Calu3 (cell line): Measurements from ENCODE around the gene F2. TPM values are rescaled to one million over a fixed set of nuclear protein-coding genes. Genes with fewer than 3 reads are reported as not detected.

ENCODE experiments used
- BruUV-seq: library from RNA; stranded (reverse); fragments of 400-500 nt; replicated peaks from 2 replicates; lab custom pipeline; 2021; lab: Mats Ljungman, UMichigan
- CTCF ChIA-PET: fragments of 300-600 bp; sonication (Branson Sonifier 250); formaldehyde crosslinking; loops from one replicate; lab custom pipeline; 2022; ENCODE audit warnings: antibody characterized with exemption; lab: Charles Lee
- DNase-seq: peaks from one replicate; pipeline ENCODE4 v3.0.0; 2022
- H3K27ac Mint-ChIP-seq: one replicate; pipeline ENCODE4 v1.8.0; 2022; ENCODE audit warnings: mixed read lengths; ENCODE audit not compliant: unreplicated experiment
- H3K27me3 Mint-ChIP-seq: one replicate; pipeline ENCODE4 v1.8.0; 2022; ENCODE audit warnings: mixed read lengths; ENCODE audit not compliant: unreplicated experiment
- H3K36me3 Mint-ChIP-seq: one replicate; pipeline ENCODE4 v1.8.0; 2022; ENCODE audit warnings: mild to moderate bottlenecking, moderate library complexity, mixed read lengths; ENCODE audit not compliant: insufficient read depth, unreplicated experiment
- H3K4me1 Mint-ChIP-seq: one replicate; pipeline ENCODE4 v1.8.0; 2022; ENCODE audit warnings: mild to moderate bottlenecking, low read depth, mixed read lengths; ENCODE audit not compliant: unreplicated experiment
- H3K4me3 Mint-ChIP-seq: one replicate; pipeline ENCODE4 v1.8.0; 2022; ENCODE audit warnings: mild to moderate bottlenecking, low read depth, moderate library complexity, mixed read lengths; ENCODE audit not compliant: unreplicated experiment
- H3K9me3 Mint-ChIP-seq: one replicate; pipeline ENCODE4 v1.8.0; 2022; ENCODE audit warnings: low read depth, mixed read lengths; ENCODE audit not compliant: unreplicated experiment
- CTCF ChIP-seq: fragments of 200-600 bp; IDR thresholded peaks from one replicate; pipeline ENCODE4 v1.8.0; 2022; ENCODE audit warnings: antibody characterized with exemption; ENCODE audit not compliant: unreplicated experiment
- intact Hi-C: fragments of 100-400 bp; cut with micrococcal nuclease; formaldehyde crosslinking; loops from one replicate; pipeline ENCODE4 v1.10.0; 2022; ENCODE audit not compliant: unreplicated experiment
- total RNA-seq: library from RNA; stranded (reverse); gene quantifications from 2 replicates; pipeline ENCODE4 v1.2.3, GENCODE V29; 2022

The F2 gene
- total RNA-seq, 1 experiment from 2014 or later: not detected

GRCh38 chr11:46745995-46746394 lies 27.0 kb downstream of the F2 start:
- H3K4me3 Mint-ChIP-seq: no peak overlapping the region
- H3K36me3 Mint-ChIP-seq: peaks cover 56% of the 10 kb centered on the region
- H3K27me3 Mint-ChIP-seq: no peaks in the 10 kb centered on the region
- H3K4me1 Mint-ChIP-seq: no peaks in the 10 kb centered on the region
- intact Hi-C loops: no loop called here
- H3K27ac Mint-ChIP-seq: no peak overlapping the region
- BruUV-seq: no TSS peak
- no peak for TF ChIP-seq CTCF
- H3K9me3 Mint-ChIP-seq: no peaks in the 10 kb centered on the region
- DNase-seq: no peak
- CTCF ChIA-PET: no interaction called here

DNA sequence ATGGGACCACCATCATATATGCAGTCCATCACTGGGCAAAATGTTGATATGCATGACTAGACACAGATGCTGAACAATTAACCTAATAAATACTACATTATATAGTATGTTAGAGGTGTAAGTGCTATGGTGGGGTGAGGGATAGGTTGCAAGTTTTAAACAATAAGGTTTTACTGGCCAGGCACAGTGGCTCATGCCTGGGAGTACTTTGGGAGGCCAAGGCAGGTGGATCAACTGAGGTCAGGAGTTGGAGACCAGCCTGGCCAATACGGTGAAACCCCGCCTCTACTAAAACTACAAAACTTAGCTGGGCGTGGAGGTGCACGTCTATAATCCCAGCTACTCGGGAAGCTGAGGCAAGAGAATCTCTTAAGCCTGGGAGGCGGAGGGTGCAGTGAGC lies 28.1 kb downstream of the F2 start:
- no TSS peak for BruUV-seq
- DNase-seq: no peak
- Mint-ChIP-seq H3K36me3 (peaks cover 44% of the 10 kb centered on the region), H3K4me1 (no peaks in the 10 kb centered on the region), H3K27ac (no peak overlapping the region), H3K9me3 (no peaks in the 10 kb centered on the region), H3K27me3 (no peaks in the 10 kb centered on the region), H3K4me3 (no peak overlapping the region)
- intact Hi-C loops: no loop called here
- CTCF ChIA-PET: no interaction called here
- TF ChIP-seq CTCF: no peak

DNA sequence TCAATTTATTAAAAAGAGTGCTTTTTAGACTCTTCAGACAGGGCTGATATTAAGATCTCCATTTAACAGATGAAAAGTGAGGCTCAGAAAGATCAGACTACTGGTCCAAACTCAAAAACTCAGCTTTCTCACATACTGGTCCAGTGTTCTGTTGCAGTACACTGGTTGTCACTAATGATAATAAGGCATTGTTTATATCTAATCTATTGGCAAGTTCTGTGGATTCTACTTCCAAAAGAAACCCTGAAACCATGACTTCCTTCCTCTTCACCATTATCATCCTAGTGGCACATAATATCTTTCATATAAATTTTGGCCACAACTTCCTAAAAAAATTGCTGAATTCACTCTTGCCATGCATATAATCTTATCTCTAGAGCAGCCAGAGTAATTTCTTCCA lies 36.9 kb downstream of the F2 start:
- Mint-ChIP-seq H3K27me3 (no peaks in the 10 kb centered on the region), H3K27ac (no peak overlapping the region), H3K4me3 (no peak overlapping the region), H3K4me1 (peaks cover 9% of the 10 kb centered on the region), H3K36me3 (peaks cover 51% of the 10 kb centered on the region), H3K9me3 (no peaks in the 10 kb centered on the region)
- CTCF ChIA-PET: no interaction called here
- no TSS peak for BruUV-seq
- DNase-seq: no peak
- TF ChIP-seq CTCF: no peak
- intact Hi-C loops: no loop called here

GRCh38 chr11:46759196-46759595 lies 40.2 kb downstream of the F2 start:
- intact Hi-C loops: no loop called here
- BruUV-seq: no TSS peak

More at GRCh38 chr11:46759196-46759595, 40.2 kb downstream of the F2 start:
- no peak for DNase-seq
- CTCF ChIA-PET: interaction anchor here (0.7 kb wide), 1 partner anchor 9 kb away, joined by 4 read pairs; no protein-coding TSS in a partner anchor
- no peak for TF ChIP-seq CTCF
- H3K9me3 Mint-ChIP-seq: no peaks in the 10 kb centered on the region
- no peaks in the 10 kb centered on the region for H3K27me3 Mint-ChIP-seq
- H3K4me1 Mint-ChIP-seq: peaks cover 9% of the 10 kb centered on the region
- H3K27ac Mint-ChIP-seq: no peak overlapping the region
- H3K4me3 Mint-ChIP-seq: no peak overlapping the region
- H3K36me3 Mint-ChIP-seq: peaks cover 61% of the 10 kb centered on the region
